Aorta (tissue), 5 donors: Measurements from ENCODE around the gene GFOD1. TPM values are rescaled to one million over a fixed set of nuclear protein-coding genes. Genes with fewer than 3 reads are reported as not detected.

Experiments
- ATAC-seq: fragments of 200-7000 bp; cut with Tn5 transposase; one replicate; pipeline ENCODE4 v1.9.1; 2022; ENCODE audit warnings: moderate library complexity; ENCODE audit not compliant: low FRiP score
- DNase-seq, 2 donors: peaks; one replicate each; pipeline ENCODE4 v3.0.0-alpha.2; 2020
- H3K27ac ChIP-seq, 2 donors: one replicate each; pipeline ENCODE4 v1.5.1; 2013; ENCODE audit warnings: low read length in 2 of 2, mild to moderate bottlenecking in 2 of 2, moderate library complexity in 2 of 2, control low read depth in 1 of 2, inconsistent platforms in 1 of 2, low read depth in 1 of 2
- H3K27me3 ChIP-seq, 2 donors: one replicate each; pipeline ENCODE4 v1.6.1; 2013; ENCODE audit warnings: control low read depth in 1 of 2, low read length in 1 of 2, mild to moderate bottlenecking in 1 of 2, moderate library complexity in 1 of 2; ENCODE audit not compliant: insufficient read depth in 2 of 2, control insufficient read depth in 1 of 2
- H3K36me3 ChIP-seq, 2 donors: one replicate each; pipeline ENCODE4 v1.6.1; 2013; ENCODE audit warnings: control low read depth in 1 of 2, low read length in 1 of 2, mild to moderate bottlenecking in 1 of 2; ENCODE audit not compliant: insufficient read depth in 2 of 2, control insufficient read depth in 1 of 2
- H3K4me1 ChIP-seq, 2 donors: one replicate each; pipeline ENCODE4 v1.6.1; 2013; ENCODE audit warnings: low read length in 2 of 2, control low read depth in 1 of 2, mild to moderate bottlenecking in 1 of 2, moderate library complexity in 1 of 2; ENCODE audit not compliant: insufficient read depth in 2 of 2, control insufficient read depth in 1 of 2
- H3K4me3 ChIP-seq, 2 donors: one replicate each; pipeline ENCODE4 v1.5.1; 2013; ENCODE audit warnings: low read length in 2 of 2, control low read depth in 1 of 2, mild to moderate bottlenecking in 1 of 2
- H3K9me3 ChIP-seq: one replicate; pipeline ENCODE4 v1.6.1; 2013; ENCODE audit warnings: mild to moderate bottlenecking, low read length; ENCODE audit not compliant: control insufficient read depth
- WGBS, 2 donors: extraction: QIAGEN DNeasy Blood & Tissue Kit; methylation state at CpG; one replicate each; pipeline ENCODE4 v1.1.7; 2013; 5-methylcytosine and 5-hydroxymethylcytosine counted together
- intact Hi-C, 2 donors: fragments of 100-400 bp; cut with DNase I; formaldehyde crosslinking; loops; one replicate each; pipeline versions ENCODE4 v1.14.2 to v1.15.0; 2022
- polyA plus RNA-seq, 2 donors: library from polyadenylated mRNA; stranded (reverse); fragments of 200-250 nt; gene quantifications; one replicate each; pipeline ENCODE4 v1.2.3, GENCODE V29; 2013
- total RNA-seq, 2 donors: library from RNA; stranded (reverse); fragmentation: NEBNext Ultra II Directional; extraction: Animal tissue kit (Norgen Biotek cat#: 25700); gene quantifications; one replicate each; pipeline ENCODE4 v1.2.1, GENCODE V29; 2021
- donor health status: healthy with polysubstance abuse.
- donor health status: Bipolar disorder and iron deficiency.
- donor health status: DM: no; HTN: no; CAD: no.
- donor health status: DM: no; HTN: no; CAD: no.
- donor health status: DM: yes; HTN: yes; CAD: no.

Gene GFOD1
- total and polyA plus RNA-seq, 4 donors = 1.6 to 17.3 (median 9.2) TPM

DNA sequence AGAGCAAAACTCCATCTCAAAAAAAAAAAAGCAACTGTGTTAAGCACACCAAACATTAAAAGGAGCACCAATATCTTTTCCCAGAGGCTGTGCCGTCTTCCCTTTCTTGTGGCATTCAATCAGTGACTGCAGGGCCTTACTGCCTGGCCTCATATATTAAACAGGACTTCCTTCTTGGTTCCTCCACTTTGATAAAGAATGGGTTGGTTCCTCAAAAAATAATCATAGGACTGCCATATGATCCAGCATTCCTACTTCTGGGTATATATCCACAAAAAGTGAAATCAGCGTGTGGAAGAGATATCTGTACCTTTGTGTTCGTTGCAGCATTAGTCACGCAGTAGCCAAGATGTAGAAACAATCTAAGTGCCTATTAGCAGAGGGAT, 40.3 kb upstream of the GFOD1 start:
- ATAC-seq = no peak
- WGBS, 2 donors = 96 to 98% methylated on average over 4 of the region's 4 CpGs
- H3K36me3 ChIP-seq = no peaks in the 10 kb centered on the region
- H3K27me3 ChIP-seq = no peaks in the 10 kb centered on the region
- H3K4me3 ChIP-seq = no peak overlapping the region
- DNase-seq = no peak
- no peaks in the 10 kb centered on the region for H3K4me1 ChIP-seq
- H3K27ac ChIP-seq = no peak overlapping the region
- no peaks in the 10 kb centered on the region for H3K9me3 ChIP-seq
- intact Hi-C loops = loop anchor here in 1 of 2 donors (10.0 kb wide), 1 partner anchor 153 kb away; no protein-coding TSS in a partner anchor

DNA sequence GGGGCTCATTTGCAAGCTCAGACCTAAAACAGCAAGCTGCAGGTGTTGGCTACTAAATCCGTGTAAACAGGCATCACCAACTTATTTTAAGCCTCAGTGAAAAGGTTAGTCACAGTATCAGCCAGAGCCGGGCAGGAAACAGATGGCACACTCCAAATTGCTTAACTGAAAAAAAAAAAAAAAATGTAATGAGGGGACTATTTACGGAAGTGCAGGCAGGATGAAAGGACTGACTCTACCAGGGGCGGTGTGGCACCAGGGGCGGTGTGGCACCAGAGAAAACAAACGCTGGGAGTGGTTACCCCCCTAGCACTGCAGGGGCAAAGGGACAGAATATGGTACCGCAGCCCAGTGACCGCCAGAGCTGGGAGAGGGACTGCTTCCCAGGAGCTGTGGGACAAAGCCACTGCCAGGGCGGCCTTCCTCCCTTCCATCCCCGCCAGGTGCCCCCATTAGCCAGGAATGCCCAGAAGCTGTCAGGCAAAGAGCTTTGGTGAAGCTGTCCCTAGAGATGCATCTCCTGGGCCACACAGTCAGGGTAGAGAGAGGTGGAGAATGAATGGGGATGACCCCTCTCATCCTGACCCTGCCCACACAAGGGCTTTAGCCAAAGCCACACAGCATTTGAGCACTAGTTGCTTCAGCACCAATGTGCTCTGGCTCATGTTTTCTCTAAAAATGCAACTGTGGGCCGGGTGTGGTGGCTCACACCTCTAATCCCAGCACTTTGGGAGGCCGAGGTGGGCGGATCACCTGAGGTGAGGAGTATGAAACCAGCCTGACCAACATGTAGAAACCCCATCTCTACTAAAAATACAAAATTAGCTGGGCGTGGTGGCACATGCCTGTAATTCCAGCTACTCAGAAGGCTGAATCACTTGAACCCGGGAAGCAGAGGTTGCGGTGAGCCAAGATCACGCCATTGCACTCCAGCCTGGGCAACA, 39.6 kb upstream of the GFOD1 start:
- DNase-seq = peak in 1 of 2 donors; percentile 64
- intact Hi-C loops = loop anchor here in 1 of 2 donors (10.0 kb wide), 1 partner anchor 152 kb away; no protein-coding TSS in a partner anchor
- no peak overlapping the region for H3K27ac ChIP-seq

DNA sequence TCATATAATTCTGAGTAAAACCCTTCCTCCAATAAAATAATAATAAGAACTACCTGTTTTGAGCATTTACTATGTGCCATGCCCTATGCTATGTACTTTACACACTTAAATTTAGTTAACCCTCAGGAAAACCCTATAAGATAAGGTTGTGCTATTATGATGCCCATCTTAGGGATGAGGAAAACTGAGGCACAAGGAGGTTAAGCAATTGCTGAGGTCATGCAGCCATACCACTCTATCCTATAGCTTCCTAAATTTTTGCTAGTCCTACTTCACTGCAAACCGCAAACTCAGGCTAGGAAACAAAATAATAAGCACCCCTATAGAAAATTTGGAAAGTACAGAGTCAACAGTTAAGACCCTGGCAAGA, 38.9 kb upstream of the GFOD1 start:
- WGBS, 2 donors = 88 to 94% methylated on average over 1 of the region's 1 CpG
- DNase-seq = no peak
- Histone ChIP-seq H3K27me3 (no peaks in the 10 kb centered on the region), H3K36me3 (no peaks in the 10 kb centered on the region), H3K4me1 (no peaks in the 10 kb centered on the region), H3K27ac (no peak overlapping the region), H3K4me3 (no peak overlapping the region), H3K9me3 (no peaks in the 10 kb centered on the region)
- intact Hi-C loops = loop anchor here in 1 of 2 donors (10.0 kb wide), 1 partner anchor 152 kb away; no protein-coding TSS in a partner anchor
- no peak for ATAC-seq

More for the DNA sequence above, 39.6 kb upstream of the GFOD1 start:
- Histone ChIP-seq H3K9me3 (no peaks in the 10 kb centered on the region), H3K4me1 (no peaks in the 10 kb centered on the region), H3K36me3 (no peaks in the 10 kb centered on the region), H3K4me3 (no peak overlapping the region), H3K27me3 (no peaks in the 10 kb centered on the region)
- ATAC-seq = peak; percentile 67
- 80 to 84% methylated on average over 17 of the region's 17 CpGs for WGBS, 2 donors

DNA sequence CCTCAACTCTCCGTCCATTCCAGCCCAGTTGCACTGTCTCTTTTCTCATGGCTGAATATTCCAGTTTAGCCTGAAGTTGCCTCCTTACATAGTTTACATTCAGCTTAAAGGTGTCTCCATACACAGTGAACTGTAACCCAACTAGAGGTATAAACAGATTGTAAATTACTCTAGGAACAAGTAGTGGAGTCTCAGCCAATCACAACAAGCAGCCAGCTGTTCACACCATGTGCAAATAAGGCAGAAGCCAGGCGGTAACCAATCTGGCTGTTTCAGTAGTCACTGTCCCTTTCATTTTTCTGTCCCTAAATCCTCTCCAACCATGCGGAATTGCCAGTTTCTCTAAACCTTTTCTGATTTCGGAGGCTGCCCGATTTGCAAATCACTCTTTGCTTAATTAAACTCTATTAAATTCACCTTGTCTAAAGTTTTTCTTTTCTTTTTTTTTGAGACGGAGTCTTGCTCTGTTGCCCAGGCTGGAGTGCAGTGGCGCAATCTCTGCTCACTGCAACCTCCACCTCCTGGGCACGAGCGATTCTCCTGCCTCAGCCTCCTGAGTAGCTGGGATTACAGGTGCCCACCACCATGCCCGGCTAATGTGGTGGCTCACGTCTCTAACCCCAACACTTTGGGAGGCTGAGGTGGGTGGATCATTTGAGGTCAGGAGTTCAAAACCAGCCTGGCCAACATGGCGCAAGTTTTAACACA, 37.6 kb upstream of the GFOD1 start:
- no peak for DNase-seq

DNA sequence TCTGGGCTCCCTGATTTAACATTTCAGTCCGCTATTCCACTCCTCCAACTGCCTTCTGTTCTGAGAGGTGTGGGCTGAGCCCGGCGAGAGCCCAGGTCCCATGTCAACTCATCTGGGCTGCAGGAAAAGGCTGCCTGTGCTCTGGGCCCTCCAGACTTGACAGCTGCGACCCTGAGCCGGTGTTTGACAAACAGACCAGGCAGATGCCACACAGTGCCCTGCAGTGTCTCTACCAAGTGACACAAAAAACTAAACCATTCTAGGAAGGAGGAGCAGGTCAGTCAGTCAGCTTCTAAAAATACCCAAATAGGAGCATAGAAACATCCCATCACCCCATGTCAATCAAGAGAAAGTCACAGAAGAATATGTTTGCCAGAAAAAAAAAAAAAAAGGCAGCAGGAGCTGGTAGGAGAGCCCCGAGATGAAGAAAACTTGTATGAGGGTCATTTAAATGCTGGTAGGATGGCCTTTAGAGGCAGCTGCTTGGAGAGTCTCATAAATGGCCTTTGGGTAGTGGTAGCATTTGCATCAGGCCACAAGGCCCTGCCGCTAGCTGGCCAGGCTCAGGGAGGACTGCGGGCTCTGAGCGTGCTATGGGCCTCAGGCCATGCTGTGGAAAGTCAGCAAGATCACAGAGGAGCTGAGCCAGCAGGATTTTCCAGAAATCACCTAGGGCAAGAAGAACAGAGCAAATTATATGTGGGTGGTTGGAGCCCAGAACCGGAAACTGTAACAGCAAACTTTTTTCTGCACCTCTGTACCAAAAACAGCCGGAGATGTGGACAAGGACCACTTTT, 36.6 kb upstream of the GFOD1 start:
- Histone ChIP-seq H3K27me3 (no peaks in the 10 kb centered on the region), H3K27ac (no peak overlapping the region), H3K4me1 (no peaks in the 10 kb centered on the region), H3K4me3 (no peak overlapping the region), H3K36me3 (no peaks in the 10 kb centered on the region), H3K9me3 (peaks cover 3% of the 10 kb centered on the region)
- intact Hi-C loops = loop anchor here in 1 of 2 donors (10.0 kb wide), 1 partner anchor 149 kb away; no protein-coding TSS in a partner anchor
- 89 to 91% methylated on average over 11 of the region's 11 CpGs for whole genome bisulfite sequencing, 2 donors
- ATAC-seq (no peak), DNase-seq (no peak)

More for the DNA sequence above, 37.6 kb upstream of the GFOD1 start:
- WGBS, 2 donors = 85 to 92% methylated on average over 12 of the region's 12 CpGs
- no peaks in the 10 kb centered on the region for H3K4me1 ChIP-seq
- H3K36me3 ChIP-seq = no peaks in the 10 kb centered on the region
- intact Hi-C loops = loop anchor here in 1 of 2 donors (10.0 kb wide), 1 partner anchor 150 kb away; no protein-coding TSS in a partner anchor
- H3K27me3 ChIP-seq = no peaks in the 10 kb centered on the region
- H3K4me3 ChIP-seq = no peak overlapping the region
- H3K27ac ChIP-seq = no peak overlapping the region
- peaks cover 3% of the 10 kb centered on the region for H3K9me3 ChIP-seq
- no peak for ATAC-seq

DNA sequence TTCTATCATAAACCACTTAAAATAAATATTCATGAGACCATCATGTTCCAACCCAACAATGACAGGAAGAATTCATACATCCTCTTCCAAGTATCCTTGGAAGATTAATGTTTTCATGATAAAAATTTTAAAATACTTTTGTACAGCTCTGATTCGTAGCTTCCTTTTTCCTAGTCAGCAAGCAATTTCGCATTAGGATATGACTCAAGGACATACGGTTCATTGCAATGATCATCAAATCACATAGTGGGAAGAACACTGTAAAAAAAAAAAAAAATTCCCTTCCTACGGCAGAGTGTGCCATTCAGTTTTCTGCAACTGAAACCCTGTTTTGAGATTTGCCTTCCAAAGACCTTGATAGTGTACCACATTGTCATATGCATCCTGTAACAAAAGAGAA, 35.3 kb upstream of the GFOD1 start:
- Histone ChIP-seq H3K27me3 (no peaks in the 10 kb centered on the region), H3K4me3 (no peak overlapping the region), H3K9me3 (peaks cover 3% of the 10 kb centered on the region), H3K27ac (no peak overlapping the region), H3K36me3 (no peaks in the 10 kb centered on the region), H3K4me1 (no peaks in the 10 kb centered on the region)
- WGBS, 2 donors = 83 to 85% methylated on average over 4 of the region's 4 CpGs
- no peak for DNase-seq
- no peak for ATAC-seq
- intact Hi-C loops = loop anchor here in 1 of 2 donors (10.0 kb wide), 1 partner anchor 148 kb away; no protein-coding TSS in a partner anchor

DNA sequence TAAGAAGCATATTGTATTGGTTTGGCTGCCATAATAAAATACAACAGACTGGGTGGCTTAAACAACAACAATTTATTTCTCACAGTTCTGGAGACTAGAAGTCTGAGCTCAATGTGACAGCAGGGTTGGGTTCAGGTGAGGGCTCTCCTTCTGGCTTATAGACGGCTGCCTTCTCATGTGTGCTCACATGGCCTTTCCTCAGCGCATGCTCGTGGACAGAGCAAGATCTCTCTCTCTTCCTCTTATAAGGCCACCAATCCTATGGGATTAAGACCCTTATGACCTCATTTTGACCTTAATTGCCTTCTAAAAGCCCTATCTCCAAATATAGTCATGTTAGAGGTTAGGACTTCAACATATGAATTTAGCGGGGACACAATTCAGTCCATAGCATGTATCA, 32.4 kb upstream of the GFOD1 start:
- Histone ChIP-seq H3K27me3 (no peaks in the 10 kb centered on the region), H3K9me3 (peaks cover 3% of the 10 kb centered on the region), H3K4me3 (no peak overlapping the region), H3K27ac (no peak overlapping the region), H3K4me1 (no peaks in the 10 kb centered on the region), H3K36me3 (no peaks in the 10 kb centered on the region)
- intact Hi-C loops = loop anchor here in 1 of 2 donors (10.0 kb wide), 1 partner anchor 145 kb away; no protein-coding TSS in a partner anchor
- ATAC-seq (no peak), DNase-seq (no peak)
- WGBS, 2 donors = 91 to 95% methylated on average over 4 of the region's 4 CpGs

DNA sequence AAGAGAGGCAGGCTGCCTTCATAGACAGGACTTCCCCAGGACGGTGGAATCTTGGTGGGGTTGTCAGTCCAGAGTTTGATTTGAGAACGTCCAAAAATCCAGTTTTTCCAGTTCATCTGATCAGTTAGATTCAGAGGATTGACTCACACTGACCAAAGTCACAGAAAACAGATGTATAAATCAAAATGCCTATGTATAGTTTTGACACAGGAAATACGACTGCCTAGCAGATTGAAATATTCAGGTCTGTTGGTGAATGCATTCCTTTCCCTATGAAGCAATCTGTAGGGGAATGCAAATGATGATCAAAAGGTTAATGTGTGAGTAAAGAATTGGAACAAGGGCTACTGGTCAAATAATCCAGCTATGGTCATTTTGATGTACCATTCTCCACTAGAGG, 29.7 kb upstream of the GFOD1 start:
- H3K4me3 ChIP-seq = no peak overlapping the region
- no peak for DNase-seq
- H3K4me1 ChIP-seq = no peaks in the 10 kb centered on the region
- no peaks in the 10 kb centered on the region for H3K36me3 ChIP-seq
- ATAC-seq = no peak
- peaks cover 3% of the 10 kb centered on the region for H3K9me3 ChIP-seq
- intact Hi-C loops = no loop called here
- H3K27ac ChIP-seq = no peak overlapping the region
- H3K27me3 ChIP-seq = no peaks in the 10 kb centered on the region
- 60 to 70% methylated on average over 3 of the region's 3 CpGs for WGBS, 2 donors
